Right ventricle myocardium inferior (tissue), 1 donor: ENCODE measurements around the gene DLG2. TPM values are rescaled to one million over a fixed set of nuclear protein-coding genes. Genes with fewer than 3 reads are reported as not detected.
"Not testable (repeated sequence)": the region's sequence is repeated elsewhere in the genome, so short reads cannot be mapped to it uniquely, and the experiment has no call there.

Source experiments
- ATAC-seq: fragments of 200-7000 bp; cut with Tn5 transposase; one replicate; pipeline ENCODE4 v1.9.1; 2020; ENCODE audit warnings: mild to moderate bottlenecking, moderate library complexity
- DNase-seq: peaks from one replicate; pipeline ENCODE4 v3.0.0; 2021; ENCODE audit errors: missing footprints
- intact Hi-C: fragments of 100-400 bp; cut with DNase I; formaldehyde crosslinking; loops from one replicate; pipeline ENCODE4 v1.11.0; 2022
- total RNA-seq: library from RNA; stranded (reverse); fragmentation: NEBNext Ultra II Directional; extraction: Animal tissue kit (Norgen Biotek cat#: 25700); gene quantifications from one replicate; pipeline ENCODE4 v1.2.1, GENCODE V29; 2021
- donor health status: DM: no; HTN: yes; CAD: no; lungs with severe emphysema.

The DLG2 gene
- total RNA-seq, 1 donor from 2014 or later = 5.7 TPM

- intact Hi-C loops = no loop called here
- no peak for ATAC-seq
- no peak for DNase-seq
Measured at GRCh38 chr11:85299258-85299942, 327.7 kb downstream of the DLG2 start.

- no peak for DNase-seq
- no peak for ATAC-seq
- intact Hi-C loops = no loop called here
Measured at GRCh38 chr11:85295694-85296271, 331.4 kb downstream of the DLG2 start.

DNA sequence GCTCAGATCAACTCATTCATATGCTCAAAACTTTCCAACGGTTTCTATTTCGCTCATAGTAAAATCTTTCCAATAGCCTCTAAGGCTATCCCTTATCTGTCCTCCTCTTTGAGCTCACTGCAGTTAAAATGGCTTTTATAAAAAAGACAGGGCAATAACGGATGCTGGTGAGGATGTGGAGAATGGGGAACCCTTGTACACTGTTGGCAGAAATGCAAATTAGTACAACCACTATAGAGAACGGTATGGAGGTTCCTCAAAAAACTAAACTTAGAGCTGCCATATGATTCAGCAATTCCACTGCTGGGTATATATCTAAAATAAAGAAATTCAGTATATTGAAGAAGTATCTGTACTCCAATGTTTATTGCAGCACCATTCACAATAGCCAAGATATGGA lies 345.6 kb downstream of the DLG2 start:
- no peak for DNase-seq
- ATAC-seq = no peak
- intact Hi-C loops = no loop called here

GRCh38 chr11:85279267-85279666 lies 347.9 kb downstream of the DLG2 start:
- ATAC-seq = no peak
- intact Hi-C loops = no loop called here
- no peak for DNase-seq

DNA sequence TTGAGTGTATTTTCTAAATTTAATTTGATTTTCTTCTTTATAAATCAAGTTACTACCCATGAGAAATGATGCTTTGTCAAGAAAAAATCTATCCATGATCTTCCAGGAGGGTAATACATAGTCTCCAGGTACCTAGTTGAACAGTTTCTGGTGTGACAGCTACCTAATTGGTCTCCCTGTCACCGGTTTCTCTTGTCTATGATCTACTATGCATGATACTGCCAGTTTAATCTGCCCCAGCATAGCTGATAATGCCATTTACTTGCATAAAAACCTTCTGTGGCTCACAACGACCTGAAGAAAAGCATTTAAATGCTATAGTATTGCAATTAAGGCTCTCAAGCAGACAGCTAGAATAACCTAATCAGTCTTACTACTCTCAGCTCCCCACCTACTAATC lies 349.5 kb downstream of the DLG2 start:
- intact Hi-C loops = no loop called here
- no peak for ATAC-seq
- DNase-seq = no peak

DNA sequence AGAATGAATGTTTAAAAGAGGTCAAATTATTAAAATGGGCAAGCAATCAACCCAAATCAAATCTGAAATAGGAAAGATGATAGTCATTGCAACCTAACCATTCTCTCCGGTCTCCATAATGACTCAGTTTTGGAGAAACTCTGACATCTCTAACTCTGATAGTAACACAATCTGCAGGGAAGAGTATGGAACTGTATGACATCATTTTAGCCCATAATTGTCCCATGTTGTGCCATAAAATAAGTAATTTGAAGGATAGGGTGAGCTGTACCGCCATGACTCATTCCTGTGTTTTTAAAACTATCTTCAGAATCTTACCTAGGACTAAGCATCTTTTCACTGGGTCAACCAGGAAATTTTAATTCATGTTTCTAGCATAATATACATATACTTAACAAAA lies 350.8 kb downstream of the DLG2 start:
- ATAC-seq = no peak
- DNase-seq = no peak
- intact Hi-C loops = no loop called here

GRCh38 chr11:85270315-85270714 lies 356.8 kb downstream of the DLG2 start:
- DNase-seq, intact Hi-C loops, ATAC-seq: not testable (repeated sequence)

DNA sequence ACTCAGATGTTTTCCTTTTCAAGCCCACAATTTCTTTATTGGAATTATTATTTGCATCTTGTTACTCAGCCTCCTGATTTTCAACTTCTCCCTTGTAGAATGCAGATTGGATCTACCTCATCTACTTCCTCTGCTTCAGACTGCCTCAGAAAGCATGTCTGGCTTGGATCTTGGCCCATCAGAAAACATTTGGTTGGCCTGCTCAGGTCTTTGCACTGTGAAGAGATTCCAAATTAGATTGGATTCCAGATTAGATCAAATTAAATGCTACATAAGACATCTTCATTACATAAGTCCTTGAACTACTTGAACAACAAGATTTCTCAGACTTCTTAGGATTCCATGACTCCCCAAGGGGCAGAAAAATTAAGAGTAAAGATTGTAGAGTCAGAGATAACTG lies 358.0 kb downstream of the DLG2 start:
- DNase-seq (no peak), ATAC-seq (no peak)
- intact Hi-C loops = no loop called here

DNA sequence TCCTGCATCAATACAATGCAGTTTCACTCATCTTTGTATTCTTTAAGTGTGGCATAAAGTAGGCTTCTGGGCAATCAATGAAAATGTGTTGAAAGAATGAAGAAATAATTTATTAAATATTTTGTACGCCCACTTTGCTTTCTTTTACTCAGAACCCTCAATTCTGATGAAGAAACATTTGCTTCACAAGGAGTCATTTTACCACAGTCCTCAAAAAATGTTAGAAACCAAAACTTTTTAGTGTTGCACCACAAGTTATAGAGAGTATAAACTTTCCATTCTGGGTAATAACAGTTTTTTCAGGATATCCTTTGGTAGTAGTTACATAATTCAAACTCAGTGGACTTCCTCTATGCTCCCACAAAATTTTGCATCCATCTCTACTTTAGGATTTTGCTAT lies 360.5 kb downstream of the DLG2 start:
- ATAC-seq = no peak
- intact Hi-C loops = no loop called here
- DNase-seq = no peak

DNA sequence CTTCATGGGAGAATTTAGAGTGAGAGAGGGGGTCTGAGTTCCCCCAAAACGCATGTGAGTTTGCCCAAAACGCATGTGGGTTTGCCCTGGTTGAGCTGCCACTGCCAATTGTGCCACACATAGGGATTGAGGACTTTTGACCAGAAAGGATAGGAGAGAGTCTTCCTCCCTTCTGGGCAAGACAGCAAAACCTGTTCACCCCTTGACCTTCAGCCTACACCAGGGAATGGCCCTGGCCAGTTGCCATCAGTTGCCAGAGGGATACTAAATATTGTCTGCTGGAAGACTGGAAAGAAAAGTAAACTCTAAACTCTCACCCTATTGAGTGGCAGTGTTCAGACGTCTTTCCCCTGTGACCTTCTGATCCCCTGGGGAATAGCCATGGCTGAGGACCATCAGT lies 363.8 kb downstream of the DLG2 start:
- ATAC-seq (no peak), DNase-seq (no peak)
- intact Hi-C loops = no loop called here

DNA sequence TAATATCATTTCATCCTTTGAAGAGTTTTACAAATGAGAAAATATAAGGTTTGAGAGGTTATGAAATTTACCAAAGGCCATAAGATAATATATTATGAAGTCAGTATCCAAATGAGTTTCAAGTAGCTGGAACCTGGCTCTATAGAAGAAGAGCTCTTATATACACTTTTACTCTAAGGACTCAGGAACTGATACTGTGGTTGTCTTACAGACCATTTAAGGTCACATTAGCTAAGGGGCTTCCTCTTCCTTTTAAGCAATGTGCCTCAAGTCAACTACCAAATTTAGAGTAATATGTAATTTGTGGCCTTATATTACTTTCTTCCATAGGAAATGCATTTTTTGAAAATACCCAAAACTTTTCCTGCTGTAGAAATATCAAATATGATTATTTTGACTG lies 369.3 kb downstream of the DLG2 start:
- no peak for ATAC-seq
- intact Hi-C loops = no loop called here

GRCh38 chr11:85256433-85256832 lies 370.7 kb downstream of the DLG2 start:
- intact Hi-C loops = no loop called here
- peak; percentile 60 for DNase-seq
- no peak for ATAC-seq

More for the DNA sequence above, 369.3 kb downstream of the DLG2 start:
- no peak for DNase-seq

DNA sequence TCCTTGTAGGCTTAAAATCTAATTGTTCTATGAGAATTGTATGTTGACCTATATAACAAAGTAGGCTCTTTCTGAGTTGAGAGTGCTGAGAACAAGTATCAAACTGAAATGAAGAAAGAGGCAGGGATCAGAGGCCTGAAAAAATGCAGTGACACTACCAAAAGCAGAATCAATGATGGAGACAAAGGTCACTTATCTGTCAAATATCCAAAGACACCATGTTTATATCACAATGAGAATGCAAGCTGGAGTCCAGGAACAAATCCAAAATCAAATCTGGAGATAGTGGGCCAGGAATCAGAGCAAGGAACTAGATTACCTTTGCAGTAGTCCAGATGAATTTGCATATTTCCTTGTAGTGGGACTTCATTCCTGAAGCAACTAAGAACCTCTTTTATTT lies 377.7 kb downstream of the DLG2 start:
- ATAC-seq = no peak
- intact Hi-C loops = no loop called here
- no peak for DNase-seq

DNA sequence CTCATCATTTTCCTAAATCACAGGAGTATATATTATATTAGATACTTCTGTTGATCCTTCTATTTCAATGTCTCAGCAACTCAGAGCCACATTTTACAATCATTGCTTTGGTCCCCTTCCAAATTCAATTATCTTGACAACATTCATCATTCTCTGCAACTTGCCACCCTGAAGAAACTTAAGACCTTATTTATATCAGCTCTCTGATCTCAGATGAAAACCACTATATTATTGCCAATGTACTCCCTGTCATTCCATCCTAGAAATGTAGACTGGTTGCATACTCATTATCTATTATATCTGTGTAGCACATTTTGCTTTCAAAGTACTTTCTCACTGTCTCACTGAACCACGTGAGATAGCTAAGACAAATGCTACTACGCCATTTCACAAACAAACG lies 379.3 kb downstream of the DLG2 start:
- ATAC-seq (no peak), DNase-seq (no peak)
- intact Hi-C loops = no loop called here

GRCh38 chr11:85238906-85239305 lies 388.2 kb downstream of the DLG2 start:
- ATAC-seq (no peak), DNase-seq (no peak)
- intact Hi-C loops = no loop called here

- not testable (repeated sequence) for ATAC-seq
Measured at GRCh38 chr11:85238038-85238437, 389.1 kb downstream of the DLG2 start.

GRCh38 chr11:85236211-85236610 lies 390.9 kb downstream of the DLG2 start:
- ATAC-seq (no peak), DNase-seq (no peak)
- intact Hi-C loops = no loop called here

More at GRCh38 chr11:85238038-85238437, 389.1 kb downstream of the DLG2 start:
- intact Hi-C loops, DNase-seq: not testable (repeated sequence)

DNA sequence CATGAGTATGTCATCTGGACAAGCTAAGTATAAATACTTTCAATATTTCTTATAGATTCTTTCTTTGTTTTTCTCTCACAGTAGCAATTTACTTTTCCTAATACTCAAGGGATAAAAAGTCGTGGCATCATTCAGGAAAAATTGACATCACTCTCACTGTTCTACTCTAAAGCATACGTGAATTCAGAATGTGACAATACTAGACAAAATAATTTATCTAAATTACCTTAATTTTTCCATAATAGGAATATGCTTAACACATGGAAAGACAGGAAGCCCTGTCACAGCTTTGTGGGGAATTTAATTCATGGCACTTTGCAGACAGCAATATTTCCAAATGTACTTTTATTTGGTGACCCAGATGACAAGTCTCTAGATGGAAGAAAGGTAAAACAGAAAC lies 394.6 kb downstream of the DLG2 start:
- DNase-seq (no peak), ATAC-seq (no peak)
- intact Hi-C loops = no loop called here

GRCh38 chr11:85231588-85231987 lies 395.6 kb downstream of the DLG2 start:
- intact Hi-C loops = no loop called here
- no peak for ATAC-seq

DNA sequence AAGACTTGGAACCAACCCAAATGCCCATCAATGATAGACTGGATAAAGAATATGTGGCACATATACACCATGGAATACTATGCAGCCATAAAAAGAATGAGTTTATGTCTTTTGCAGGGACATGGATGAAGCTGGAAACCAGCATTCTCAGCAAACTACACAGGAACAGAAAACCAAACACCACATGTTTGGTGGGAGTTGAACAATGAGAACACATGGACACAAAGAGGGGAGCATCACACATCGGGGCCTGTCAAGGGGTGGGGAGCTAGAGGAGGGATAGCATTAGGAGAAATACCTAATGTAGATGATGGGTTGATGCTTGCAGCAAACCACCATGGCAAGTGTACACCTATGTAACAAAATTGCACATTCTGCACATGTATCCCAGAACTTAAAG lies 397.4 kb downstream of the DLG2 start:
- DNase-seq, ATAC-seq, intact Hi-C loops: not testable (repeated sequence)

More at GRCh38 chr11:85231588-85231987, 395.6 kb downstream of the DLG2 start:
- DNase-seq = no peak

GRCh38 chr11:85196968-85197367 lies 430.2 kb downstream of the DLG2 start:
- DNase-seq = no peak
- intact Hi-C loops = no loop called here
- no peak for ATAC-seq
